HCT116 (cell line): ENCODE measurements around the gene PRR3. TPM values are rescaled to one million over a fixed set of nuclear protein-coding genes. Genes with fewer than 3 reads are reported as not detected.
A peak's percentile ranks its signal among the peaks of the same experiment; 100 is the strongest.

Source experiments
- ATAC-seq: fragments of 200-7000 bp; cut with Tn5 transposase; 2 replicates; pipeline ENCODE4 v1.9.1; 2020; ENCODE audit warnings: mild to moderate bottlenecking, moderate library complexity
- Bru-seq: library from RNA; stranded (reverse); fragments of 400-500 nt; gene quantifications from one replicate; lab custom pipeline; 2021; lab: Mats Ljungman, UMichigan
- BruChase-seq, 2 experiments: library from RNA; stranded (reverse); fragments of 400-500 nt; gene quantifications; one replicate each; lab custom pipeline; 2021; lab: Mats Ljungman, UMichigan
- BruUV-seq: library from RNA; stranded (reverse); fragments of 400-500 nt; replicated peaks from 2 replicates; lab custom pipeline; 2021; lab: Mats Ljungman, UMichigan
- CTCF ChIA-PET: fragments of 300-600 bp; sonication (Branson Sonifier 250); formaldehyde crosslinking; loops from one replicate; lab custom pipeline; 2021; ENCODE audit warnings: antibody characterized with exemption; lab: Charles Lee
- POLR2A ChIA-PET: fragments of 300-600, 350-600 bp; sonication (Branson Sonifier 250); formaldehyde crosslinking; loops from one replicate; lab custom pipeline; 2021; ENCODE audit warnings: antibody characterized with exemption; lab: Charles Lee
- RAD21 ChIA-PET, 2 experiments: fragments of 300-600 bp; sonication (Branson Sonifier 250); formaldehyde crosslinking; loops; one replicate each; lab custom pipeline; 2023; ENCODE audit warnings: low total read pairs in 2 of 2; ENCODE audit not compliant: uncharacterized antibody in 2 of 2, unreplicated experiment in 2 of 2, low non-redundant PET in 1 of 2; lab: Charles Lee
- DNase-seq: peaks from one replicate; pipeline ENCODE4 v3.0.0-alpha.2; 2010; ENCODE audit warnings: low read depth, low spot score
- H2AFZ ChIP-seq: fragments of 200-600 bp; shearing (Covaris generic), sonication (generic); 2 replicates; pipeline ENCODE4 v1.6.1; 2017; ENCODE audit warnings: low read depth, mixed run types, mixed read lengths, antibody characterized with exemption, low read length; ENCODE audit not compliant: poor library complexity, severe bottlenecking
- H3K27ac ChIP-seq: 2 replicates; pipeline ENCODE4 v1.5.1; 2012; ENCODE audit warnings: low read depth, low read length
- H3K27me3 ChIP-seq: fragments of 200-600 bp; sonication (generic); 2 replicates; pipeline ENCODE4 v1.6.1; 2016; ENCODE audit warnings: mixed run types, low read length, mixed read lengths; ENCODE audit not compliant: insufficient read depth
- H3K36me3 ChIP-seq, 2 experiments: fragments of 200-500 bp in 1 of 2; fragments of 200-600 bp in 1 of 2; sonication (Bioruptor generic) in 1 of 2; sonication (generic) in 1 of 2; 2 replicates each; pipeline versions ENCODE4 v1.5.1 to v1.6.1; 2014 to 2016; ENCODE audit warnings: low read length in 2 of 2, inconsistent platforms in 1 of 2, mixed read lengths in 1 of 2, mixed run types in 1 of 2; ENCODE audit not compliant: insufficient read depth in 2 of 2, control insufficient read depth in 1 of 2
- H3K4me1 ChIP-seq, 2 experiments: fragments of 200-600 bp in 1 of 2; sonication (generic) in 1 of 2; 2 replicates each; pipeline versions ENCODE4 v1.5.1 to v1.6.1; 2012 to 2017; ENCODE audit warnings: low read length in 2 of 2, inconsistent platforms in 1 of 2, mild to moderate bottlenecking in 1 of 2, mixed read lengths in 1 of 2, mixed run types in 1 of 2, moderate library complexity in 1 of 2; ENCODE audit not compliant: insufficient read depth in 2 of 2, control insufficient read depth in 1 of 2
- H3K4me2 ChIP-seq: fragments of 200-600 bp; sonication (generic); 2 replicates; pipeline ENCODE4 v1.6.1; 2017; ENCODE audit warnings: mixed run types, low read length, mixed read lengths
- H3K4me3 ChIP-seq, 2 experiments: fragments of 200-600 bp in 1 of 2; sonication (generic) in 1 of 2; replicated peaks in 1 of 2; 2 replicates each; pipeline ENCODE4 v1.5.1; 2011 to 2016; ENCODE audit warnings: low read length in 2 of 2, control low read depth in 1 of 2, low read depth in 1 of 2, mild to moderate bottlenecking in 1 of 2, mixed read lengths in 1 of 2, mixed run types in 1 of 2
- H3K79me2 ChIP-seq: fragments of 200-600 bp; sonication (generic); 2 replicates; pipeline ENCODE4 v1.6.1; 2017; ENCODE audit warnings: mild to moderate bottlenecking, mixed run types, low read length, moderate library complexity, mixed read lengths; ENCODE audit not compliant: insufficient read depth
- H3K9ac ChIP-seq: fragments of 200-600 bp; sonication (generic); 2 replicates; pipeline ENCODE4 v1.6.1; 2016; ENCODE audit warnings: low read length, mixed read lengths
- H3K9me2 ChIP-seq: fragments of 200-600 bp; sonication (generic), shearing (Covaris generic); 2 replicates; pipeline ENCODE4 v1.6.1; 2017; ENCODE audit warnings: mixed run types, mild to moderate bottlenecking, moderate library complexity; ENCODE audit not compliant: insufficient read depth
- H3K9me3 ChIP-seq, 2 experiments: fragments of 200-500 bp in 1 of 2; fragments of 200-600 bp in 1 of 2; sonication (Bioruptor generic) in 1 of 2; sonication (generic) in 1 of 2; 2 replicates each; pipeline ENCODE4 v1.6.1; 2014 to 2017; ENCODE audit warnings: low read length in 2 of 2, mixed read lengths in 2 of 2, inconsistent platforms in 1 of 2, low read depth in 1 of 2, mild to moderate bottlenecking in 1 of 2, mixed run types in 1 of 2, moderate library complexity in 1 of 2; ENCODE audit not compliant: control insufficient read depth in 1 of 2, insufficient read depth in 1 of 2
- H4K20me1 ChIP-seq: fragments of 200-600 bp; sonication (generic), shearing (Covaris generic); 2 replicates; pipeline ENCODE4 v1.6.1; 2017; ENCODE audit warnings: mixed run types, mild to moderate bottlenecking, moderate library complexity; ENCODE audit not compliant: insufficient read depth
- CBX3 ChIP-seq: IDR thresholded peaks from 2 replicates; pipeline ENCODE4 v1.6.1; 2012; ENCODE audit warnings: low read depth
- EGR1 ChIP-seq: IDR thresholded peaks from 2 replicates; pipeline ENCODE4 v1.6.1; 2012; ENCODE audit warnings: low read depth
- JUND ChIP-seq: IDR thresholded peaks from 2 replicates; pipeline ENCODE4 v1.6.1; 2012
- MAX ChIP-seq: IDR thresholded peaks from 2 replicates; pipeline ENCODE4 v1.6.1; 2012
- POLR2A ChIP-seq: IDR thresholded peaks from 2 replicates; pipeline ENCODE4 v1.7.0; 2011; ENCODE audit warnings: borderline replicate concordance; ENCODE audit not compliant: insufficient read depth, insufficient read length; ENCODE audit errors: extremely low read depth
- POLR2AphosphoS5 ChIP-seq: IDR thresholded peaks from 2 replicates; pipeline ENCODE4 v1.6.1; 2011; ENCODE audit warnings: mild to moderate bottlenecking, low read depth, low read length, moderate library complexity
- RAD21 ChIP-seq: IDR thresholded peaks from 2 replicates; pipeline ENCODE4 v1.6.1; 2012; ENCODE audit warnings: low read depth, mild to moderate bottlenecking
- SIN3A ChIP-seq: IDR thresholded peaks from 2 replicates; pipeline ENCODE4 v1.6.1; 2012; ENCODE audit warnings: low read depth
- SP1 ChIP-seq: IDR thresholded peaks from 2 replicates; pipeline ENCODE4 v1.6.1; 2012; ENCODE audit warnings: low read depth
- SRF ChIP-seq: IDR thresholded peaks from 2 replicates; pipeline ENCODE4 v1.6.1; 2012; ENCODE audit warnings: low read depth
- YY1 ChIP-seq: IDR thresholded peaks from 2 replicates; pipeline ENCODE4 v1.6.1; 2011; ENCODE audit warnings: low read length, low read depth, moderate library complexity, mild to moderate bottlenecking; ENCODE audit not compliant: insufficient replicate concordance; ENCODE audit errors: extremely low read depth
- ZFX ChIP-seq: fragments of 450-650 bp; IDR thresholded peaks from 2 replicates; pipeline ENCODE4 v1.6.1; 2017
- ZNF274 ChIP-seq: fragments of 200-500 bp; sonication (Bioruptor generic); IDR thresholded peaks from 2 replicates; pipeline ENCODE4 v1.6.1; 2014; ENCODE audit warnings: mild to moderate bottlenecking, low read depth, low read length, inconsistent platforms
- intact Hi-C: fragments of 100-400 bp; cut with micrococcal nuclease; formaldehyde crosslinking; loops from 2 replicates; pipeline ENCODE4 v1.10.0; 2022
- long read RNA-seq: library from polyadenylated mRNA; unstranded; transcript quantifications from one replicate; pipeline ENCODE4 v2.0.0, GENCODE V29; 2021; ENCODE audit not compliant: unreplicated experiment
- polyA plus RNA-seq: library from polyadenylated mRNA; unstranded; fragments of >200 nt; gene quantifications from 2 replicates; pipeline ENCODE4 v1.2.1, GENCODE V29; 2012; ENCODE audit warnings: missing spikeins
- total RNA-seq: library from RNA; stranded (reverse); gene quantifications from one replicate; pipeline ENCODE4 v1.2.1, GENCODE V29; 2021; ENCODE audit not compliant: unreplicated experiment
- TF ChIP-seq, protein P1 (sequence below), 3 experiments: fragments of 200-600 bp in 1 of 3; sonication (generic) in 1 of 3; IDR thresholded peaks in 2 of 3; conservative IDR thresholded peaks in 1 of 3; 2 replicates each; pipeline ENCODE4 v1.5.1; 2012 to 2017; ENCODE audit warnings: low read depth in 2 of 3, low read length in 2 of 3, antibody characterized with exemption in 1 of 3, borderline replicate concordance in 1 of 3, control low read depth in 1 of 3, mild to moderate bottlenecking in 1 of 3, mixed read lengths in 1 of 3, mixed run types in 1 of 3, moderate library complexity in 1 of 3; ENCODE audit not compliant: insufficient read depth in 1 of 3

PRR3 gene, protein sequence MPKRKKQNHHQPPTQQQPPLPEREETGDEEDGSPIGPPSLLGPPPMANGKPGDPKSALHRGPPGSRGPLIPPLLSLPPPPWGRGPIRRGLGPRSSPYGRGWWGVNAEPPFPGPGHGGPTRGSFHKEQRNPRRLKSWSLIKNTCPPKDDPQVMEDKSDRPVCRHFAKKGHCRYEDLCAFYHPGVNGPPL
- total RNA-seq, result 16.7 TPM
- polyA plus RNA-seq, result 6.5 and 12.9 TPM in 2 replicates
- Bru-seq, nascent RNA, result percentile 95 among the genes with signal in this experiment
- BruChase-seq, experiment 1, labeled RNA remaining after a 6-hour chase, result percentile 87 among the genes with signal in this experiment
- BruChase-seq, experiment 2, labeled RNA remaining after a 2-hour chase, result percentile 94 among the genes with signal in this experiment
- long read RNA-seq, transcript PRR3-201 (3 exons, 1,797 nt), result major isoform, 5 of 12 reads
- long read RNA-seq, partial matches to known transcripts, result 2 of 12 reads
- long read RNA-seq, other reads (novel, unspliced or antisense), result 4 of 12 reads

GRCh38 chr6:30556906-30557682 is at the start of gene PRR3:
TSS of gene PRR3 (plus strand) at chr6:30557295. CDS start at chr6:30557345, 50 bp downstream.
- no peaks in the 10 kb centered on the region for H3K9me3 ChIP-seq
- H4K20me1 ChIP-seq, result no peaks in the 10 kb centered on the region
- peaks cover 54% of the 10 kb centered on the region for H3K79me2 ChIP-seq
- no peaks in the 10 kb centered on the region for H3K27me3 ChIP-seq
- H3K4me1 ChIP-seq, result peaks cover 10 to 23% of the 10 kb centered on the region in 2 experiments; a peak in 3 of 4 replicates
- peaks cover 20 to 21% of the 10 kb centered on the region in 2 experiments for H3K36me3 ChIP-seq
- H3K27ac ChIP-seq, result peak within 1 kb of the TSS; percentile 96
- peak within 1 kb of the TSS; percentile 98 for H3K9ac ChIP-seq
- ChIA-PET CTCF (interaction anchor here (0.6 to 4.7 kb wide), 4 partner anchors 12 to 41 kb away, joined by 3 to 25 read pairs (median 8); no protein-coding TSS in a partner anchor), RAD21 (no interaction called here), POLR2A (interaction anchor here (0.6 to 2.8 kb wide), 9 partner anchors 10 to 94 kb away, joined by 3 to 12 read pairs (median 3); partner anchors contain the start of genes ABCF1 and PPP1R10)
- no peaks in the 10 kb centered on the region for H3K9me2 ChIP-seq
- peak; percentile 65 for ATAC-seq
- TF ChIP-seq SIN3A, result no peak
- TF ChIP-seq JUND, result no peak
- peak; percentile 42 for TF ChIP-seq POLR2AphosphoS5
- TF ChIP-seq SRF, result no peak
- TF ChIP-seq ZNF274, result no peak
- TF ChIP-seq, protein P1, sequence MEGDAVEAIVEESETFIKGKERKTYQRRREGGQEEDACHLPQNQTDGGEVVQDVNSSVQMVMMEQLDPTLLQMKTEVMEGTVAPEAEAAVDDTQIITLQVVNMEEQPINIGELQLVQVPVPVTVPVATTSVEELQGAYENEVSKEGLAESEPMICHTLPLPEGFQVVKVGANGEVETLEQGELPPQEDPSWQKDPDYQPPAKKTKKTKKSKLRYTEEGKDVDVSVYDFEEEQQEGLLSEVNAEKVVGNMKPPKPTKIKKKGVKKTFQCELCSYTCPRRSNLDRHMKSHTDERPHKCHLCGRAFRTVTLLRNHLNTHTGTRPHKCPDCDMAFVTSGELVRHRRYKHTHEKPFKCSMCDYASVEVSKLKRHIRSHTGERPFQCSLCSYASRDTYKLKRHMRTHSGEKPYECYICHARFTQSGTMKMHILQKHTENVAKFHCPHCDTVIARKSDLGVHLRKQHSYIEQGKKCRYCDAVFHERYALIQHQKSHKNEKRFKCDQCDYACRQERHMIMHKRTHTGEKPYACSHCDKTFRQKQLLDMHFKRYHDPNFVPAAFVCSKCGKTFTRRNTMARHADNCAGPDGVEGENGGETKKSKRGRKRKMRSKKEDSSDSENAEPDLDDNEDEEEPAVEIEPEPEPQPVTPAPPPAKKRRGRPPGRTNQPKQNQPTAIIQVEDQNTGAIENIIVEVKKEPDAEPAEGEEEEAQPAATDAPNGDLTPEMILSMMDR (IDR thresholded peaks at IDR 0.05 in 2 of 3, conservative IDR thresholded peaks at IDR 0.05 in 1 of 3; ENCODE audit: borderline replicate concordance in 1 of 3, insufficient read depth in 1 of 3, low read depth in 2 of 3, low read length in 2 of 3), result no peak
- TF ChIP-seq SP1, result no peak
- TF ChIP-seq CBX3, result no peak
- peak; percentile 84 for TF ChIP-seq YY1
- peak; percentile 83 for TF ChIP-seq ZFX
- no peak for TF ChIP-seq MAX
- no peak for TF ChIP-seq EGR1
- TF ChIP-seq POLR2A, result peak; percentile 21
- TF ChIP-seq RAD21, result no peak
- peak within 1 kb of the TSS; percentile 88 to 95 for H3K4me3 ChIP-seq
- intact Hi-C loops, result loop anchor here (1.0 to 5.0 kb wide), 2 partner anchors 14 to 160 kb away; partner anchors contain the start of genes ABCF1 and MDC1
- no TSS peak for BruUV-seq
- H2AFZ ChIP-seq, result no peak within 1 kb of the TSS
- DNase-seq, result peak; percentile 91
- peak within 1 kb of the TSS; percentile 91 for H3K4me2 ChIP-seq
